GM19238 (cell line): Measurements from ENCODE around the gene SLC9A3.

Experiments
- DNase-seq: peaks from one replicate; pipeline ENCODE4 v3.0.0; 2011; ENCODE audit warnings: low spot score; ENCODE audit not compliant: insufficient read length

Gene SLC9A3

GRCh38 chr5:432201-432927 is 91.9 kb downstream of the SLC9A3 start:
- no peak for DNase-seq

GRCh38 chr5:431711-432050 is 92.6 kb downstream of the SLC9A3 start:
- no peak for DNase-seq

- peak; percentile 72 for DNase-seq
These were observed 93.1 kb downstream of the SLC9A3 start for GRCh38 chr5:431001-431710.

- no peak for DNase-seq
These were observed 93.9 kb downstream of the SLC9A3 start for GRCh38 chr5:430214-430925.

- no peak for DNase-seq
These were observed 94.6 kb downstream of the SLC9A3 start for GRCh38 chr5:429453-430188.

- no peak for DNase-seq
These were observed 95.3 kb downstream of the SLC9A3 start for GRCh38 chr5:428754-429452.

GRCh38 chr5:428219-428618 is 96.0 kb downstream of the SLC9A3 start:
- DNase-seq: no peak

- DNase-seq: no peak
These were observed 96.7 kb downstream of the SLC9A3 start for GRCh38 chr5:427415-428087.

- DNase-seq: no peak
These were observed 97.8 kb downstream of the SLC9A3 start for GRCh38 chr5:426392-426976.

- DNase-seq: no peak
These were observed 98.5 kb downstream of the SLC9A3 start for GRCh38 chr5:425714-426113.

- peak; percentile 85 for DNase-seq
These were observed 99.7 kb downstream of the SLC9A3 start for GRCh38 chr5:424301-425110.

GRCh38 chr5:423626-424261 is 100.5 kb downstream of the SLC9A3 start:
- no peak for DNase-seq

GRCh38 chr5:423233-423565 is 101.0 kb downstream of the SLC9A3 start:
- no peak for DNase-seq

- no peak for DNase-seq
These were observed 101.7 kb downstream of the SLC9A3 start for GRCh38 chr5:422323-423232.

- DNase-seq: no peak
These were observed 102.3 kb downstream of the SLC9A3 start for GRCh38 chr5:421901-422300.

GRCh38 chr5:421287-421880 is 102.9 kb downstream of the SLC9A3 start:
- no peak for DNase-seq

GRCh38 chr5:420632-421286 is 103.5 kb downstream of the SLC9A3 start:
- DNase-seq: no peak
